WERI-Rb-1 (cell line): ENCODE results near the gene EIF2S3.

Experiments used
- DNase-seq: peaks from one replicate; pipeline ENCODE4 v3.0.0-alpha.2; 2020
- H3K27ac ChIP-seq: fragments of 250-450 bp; sonication (Bioruptor Pico); 2 replicates; pipeline ENCODE4 v1.5.1; 2020; ENCODE audit warnings: mild to moderate bottlenecking, moderate library complexity
- H3K27me3 ChIP-seq: fragments of 250-450 bp; sonication (Bioruptor Pico); 2 replicates; pipeline ENCODE4 v1.5.1; 2021; ENCODE audit warnings: mild to moderate bottlenecking, low read depth, moderate library complexity; ENCODE audit not compliant: insufficient read depth, severe bottlenecking
- H3K36me3 ChIP-seq: fragments of 250-450 bp; sonication (Bioruptor Pico); 2 replicates; pipeline ENCODE4 v1.5.1; 2020; ENCODE audit warnings: mild to moderate bottlenecking, moderate library complexity
- H3K4me3 ChIP-seq: 2 replicates; pipeline ENCODE4 v1.5.1; 2011; ENCODE audit warnings: low read depth, mild to moderate bottlenecking, control low read depth, low read length
- H3K9me3 ChIP-seq: fragments of 250-450 bp; sonication (Bioruptor Pico); 2 replicates; pipeline ENCODE4 v1.5.1; 2021; ENCODE audit warnings: mild to moderate bottlenecking, moderate library complexity; ENCODE audit not compliant: severe bottlenecking
- CTCF ChIP-seq: IDR thresholded peaks from 2 replicates; pipeline ENCODE4 v1.5.1; 2011; ENCODE audit warnings: low read depth, mild to moderate bottlenecking, control low read depth, inconsistent platforms, low read length

The EIF2S3 gene

GRCh38 chrX:24023972-24024669 is 30.6 kb upstream of the EIF2S3 start:
- no peak for TF ChIP-seq CTCF
- H3K27me3 ChIP-seq: peaks cover 18% of the 10 kb centered on the region

DNA sequence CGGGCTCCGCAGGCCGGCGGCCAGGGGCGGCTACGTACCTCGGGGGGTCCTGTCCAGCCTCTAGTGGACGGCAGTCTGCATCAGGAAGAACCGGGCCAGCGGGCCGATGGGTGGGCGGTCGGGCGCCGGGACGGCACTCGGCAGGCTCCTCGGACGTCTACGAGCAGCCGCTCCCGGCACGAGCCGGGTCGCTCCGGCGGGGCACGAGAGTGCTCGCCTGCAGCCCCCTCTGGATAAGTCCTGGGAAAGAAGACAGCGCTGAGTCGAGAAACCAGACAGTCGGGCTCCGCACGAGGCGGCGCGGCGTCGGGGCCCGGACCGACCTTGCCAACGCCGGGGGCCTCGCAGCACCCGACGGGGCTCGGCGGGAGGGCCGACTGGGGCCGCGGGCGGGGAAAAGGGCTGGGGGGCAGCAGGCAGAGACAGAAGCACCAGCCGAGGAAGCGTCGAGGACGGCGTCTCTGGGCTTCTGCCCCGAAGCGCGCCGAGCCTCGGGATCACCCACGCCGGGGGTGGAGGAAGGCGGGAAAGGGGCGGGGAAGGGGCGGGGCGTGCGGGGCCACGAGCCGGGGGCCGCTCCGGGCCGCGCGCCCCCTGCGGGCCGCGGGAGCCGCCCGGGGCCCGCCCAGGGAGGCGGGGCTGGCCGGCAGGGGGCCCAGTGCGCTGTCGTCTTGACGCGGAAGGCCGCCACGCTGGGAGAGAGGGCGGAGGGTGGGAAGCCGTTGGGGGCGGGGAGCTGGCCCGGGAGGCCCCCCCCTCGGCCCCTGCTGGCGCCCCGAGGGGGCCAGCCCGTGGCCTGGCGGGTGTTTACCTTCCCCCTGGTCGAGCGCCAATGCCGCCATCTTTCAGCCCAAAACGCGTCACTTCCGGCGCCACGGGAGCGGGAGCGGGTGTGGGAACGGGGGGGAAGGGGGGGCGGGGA is 29.7 kb upstream of the EIF2S3 start:
- peaks cover 6% of the 10 kb centered on the region for H3K36me3 ChIP-seq
- no peak for TF ChIP-seq CTCF
- peak overlapping the region; percentile 78 for H3K4me3 ChIP-seq
- DNase-seq: peak; percentile 88
- peaks cover 12% of the 10 kb centered on the region for H3K27me3 ChIP-seq
- peaks cover 4% of the 10 kb centered on the region for H3K9me3 ChIP-seq
- H3K27ac ChIP-seq: peak overlapping the region; percentile 98

More at GRCh38 chrX:24023972-24024669, 30.6 kb upstream of the EIF2S3 start:
- peaks cover 6% of the 10 kb centered on the region for H3K36me3 ChIP-seq
- H3K9me3 ChIP-seq: peaks cover 4% of the 10 kb centered on the region
- H3K27ac ChIP-seq: peak overlapping the region; percentile 92
- no peak for DNase-seq
- peak overlapping the region; percentile 78 for H3K4me3 ChIP-seq

DNA sequence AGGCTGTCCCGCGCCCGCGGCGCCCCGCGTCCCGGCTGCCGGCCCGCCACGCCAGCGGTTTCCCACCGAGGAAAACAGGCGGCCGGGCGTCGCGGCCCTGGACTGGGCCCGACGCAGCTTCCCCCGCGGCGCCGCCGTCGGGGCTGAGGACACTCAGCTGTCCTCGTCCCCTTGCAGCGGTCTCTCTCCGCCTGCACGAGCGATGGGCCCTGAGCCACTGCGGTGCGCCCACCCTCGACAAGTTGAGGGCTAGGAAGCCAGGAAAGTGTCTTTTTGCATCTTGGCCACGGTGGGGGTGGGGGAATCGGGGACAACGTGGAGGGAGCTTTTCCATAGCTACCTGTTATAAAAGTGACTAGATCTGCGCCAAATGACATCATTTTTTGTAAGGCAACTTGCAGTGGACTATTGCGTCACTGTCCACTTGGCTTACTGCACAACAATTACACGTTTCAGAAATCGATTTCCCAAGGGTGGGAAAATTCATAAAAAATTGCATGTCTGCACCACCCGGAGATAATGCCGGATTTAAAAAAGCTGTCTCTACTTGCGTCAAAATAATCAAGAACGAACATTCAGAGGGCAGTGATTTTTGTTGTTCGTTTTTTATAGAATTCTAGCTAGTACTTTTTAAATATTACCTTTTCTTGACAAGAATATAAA is 28.9 kb upstream of the EIF2S3 start:
- Histone ChIP-seq H3K36me3 (peaks cover 6% of the 10 kb centered on the region), H3K4me3 (peak overlapping the region; percentile 46), H3K9me3 (peaks cover 4% of the 10 kb centered on the region), H3K27ac (peak overlapping the region; percentile 98), H3K27me3 (peaks cover 12% of the 10 kb centered on the region)
- no peak for TF ChIP-seq CTCF
- no peak for DNase-seq

GRCh38 chrX:24026432-24026831 is 28.3 kb upstream of the EIF2S3 start:
- DNase-seq: no peak
- Histone ChIP-seq H3K36me3 (peaks cover 6% of the 10 kb centered on the region), H3K4me3 (peak overlapping the region; percentile 46), H3K9me3 (peaks cover 4% of the 10 kb centered on the region), H3K27me3 (peaks cover 7% of the 10 kb centered on the region), H3K27ac (peak overlapping the region; percentile 98)
- TF ChIP-seq CTCF: no peak

- Histone ChIP-seq H3K4me3 (peak within 1 kb of the TSS; percentile 46), H3K27me3 (peaks cover 6% of the 10 kb centered on the region), H3K36me3 (peaks cover 3% of the 10 kb centered on the region; the same call in 1 of the 2 replicates), H3K27ac (peak within 1 kb of the TSS; percentile 98), H3K9me3 (peaks cover 4% of the 10 kb centered on the region)
- no peak for DNase-seq
- TF ChIP-seq CTCF: no peak
These were observed 27.7 kb upstream of the EIF2S3 start, which contains the start of gene KLHL15 for GRCh38 chrX:24027086-24027485. TSS of gene KLHL15 (minus strand) at chrX:24027186. CDS start at chrX:24006693, 20,493 bp downstream.
